ENCODE results near the gene ZNF615.

GRCh38 chr19:51978882-51979281 is 29.1 kb downstream of the ZNF615 start:
- TF ChIP-seq CTCF (IDR thresholded peaks at IDR 0.05; ENCODE audit: low read depth, low read length) (no peak), EZH2phosphoT487 (IDR thresholded peaks at IDR 0.05; ENCODE audit: low read depth) (no peak)

Data from OCI-LY3 (cell line).